ENCODE measurements around the gene ASGR1.

- no peak for TF ChIP-seq POLR2A (IDR thresholded peaks at IDR 0.05)
- TF ChIP-seq, protein P1, sequence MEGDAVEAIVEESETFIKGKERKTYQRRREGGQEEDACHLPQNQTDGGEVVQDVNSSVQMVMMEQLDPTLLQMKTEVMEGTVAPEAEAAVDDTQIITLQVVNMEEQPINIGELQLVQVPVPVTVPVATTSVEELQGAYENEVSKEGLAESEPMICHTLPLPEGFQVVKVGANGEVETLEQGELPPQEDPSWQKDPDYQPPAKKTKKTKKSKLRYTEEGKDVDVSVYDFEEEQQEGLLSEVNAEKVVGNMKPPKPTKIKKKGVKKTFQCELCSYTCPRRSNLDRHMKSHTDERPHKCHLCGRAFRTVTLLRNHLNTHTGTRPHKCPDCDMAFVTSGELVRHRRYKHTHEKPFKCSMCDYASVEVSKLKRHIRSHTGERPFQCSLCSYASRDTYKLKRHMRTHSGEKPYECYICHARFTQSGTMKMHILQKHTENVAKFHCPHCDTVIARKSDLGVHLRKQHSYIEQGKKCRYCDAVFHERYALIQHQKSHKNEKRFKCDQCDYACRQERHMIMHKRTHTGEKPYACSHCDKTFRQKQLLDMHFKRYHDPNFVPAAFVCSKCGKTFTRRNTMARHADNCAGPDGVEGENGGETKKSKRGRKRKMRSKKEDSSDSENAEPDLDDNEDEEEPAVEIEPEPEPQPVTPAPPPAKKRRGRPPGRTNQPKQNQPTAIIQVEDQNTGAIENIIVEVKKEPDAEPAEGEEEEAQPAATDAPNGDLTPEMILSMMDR (IDR thresholded peaks at IDR 0.05) = no peak
Measured at GRCh38 chr17:7175330-7175733, 3.8 kb downstream of the ASGR1 start.
